Measurements from ENCODE around the gene ALDOA.
"Not testable (repeated sequence)": the region's sequence is repeated elsewhere in the genome, so short reads cannot be mapped to it uniquely, and the experiment has no call there.

ALDOA gene

DNA sequence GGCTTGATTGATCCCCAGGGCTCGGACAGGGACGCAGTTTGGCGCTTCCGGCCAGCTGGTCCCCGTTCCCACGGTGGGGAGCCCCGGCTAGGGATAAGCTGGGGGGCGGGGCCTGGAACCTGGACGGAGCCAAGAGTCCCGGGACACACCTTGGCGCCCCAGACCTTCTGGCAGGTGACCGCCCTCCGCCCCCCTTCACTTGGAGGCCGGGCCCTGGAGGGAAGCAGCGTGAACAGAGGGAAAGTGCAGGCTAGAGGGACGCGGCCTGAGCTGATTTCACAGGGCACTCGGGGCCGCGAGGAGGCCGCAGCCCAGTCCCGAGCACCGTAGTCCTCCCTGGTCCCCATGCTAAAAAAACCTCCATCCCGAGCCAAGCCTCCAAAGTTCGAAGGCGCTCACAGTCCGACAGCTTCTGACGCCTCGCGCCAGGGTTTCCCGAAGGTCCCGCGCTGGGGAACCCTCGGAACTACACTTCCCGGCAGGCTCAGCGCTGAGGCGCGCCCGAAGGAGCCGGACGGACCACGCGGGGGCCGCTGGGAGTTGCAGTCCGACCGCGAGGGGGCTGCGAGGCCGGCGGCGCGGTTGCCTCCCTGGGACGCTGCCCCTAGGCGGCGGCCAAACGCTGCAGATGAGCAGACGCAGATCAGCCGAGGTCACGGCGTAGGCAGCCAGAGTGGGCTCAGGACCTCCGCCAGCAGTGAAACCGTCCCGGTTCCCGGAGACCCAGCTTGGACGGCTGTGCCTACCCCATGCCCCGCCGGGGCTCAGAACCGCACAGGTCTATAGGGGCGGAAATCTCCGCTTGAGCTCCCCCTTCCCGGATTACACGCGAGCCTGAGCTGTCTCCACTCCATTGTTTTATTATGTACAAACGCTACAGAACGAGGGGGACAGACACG is 26.2 kb downstream of the ALDOA start, which contains the start of gene TBX6:
TSS of gene TBX6 (minus strand) at position 451 of the 899 bp plus-strand sequence. CDS start 731 bp downstream, outside the sequence.
- DNase-seq (ENCODE audit: low read depth), result peak; percentile 81

DNA sequence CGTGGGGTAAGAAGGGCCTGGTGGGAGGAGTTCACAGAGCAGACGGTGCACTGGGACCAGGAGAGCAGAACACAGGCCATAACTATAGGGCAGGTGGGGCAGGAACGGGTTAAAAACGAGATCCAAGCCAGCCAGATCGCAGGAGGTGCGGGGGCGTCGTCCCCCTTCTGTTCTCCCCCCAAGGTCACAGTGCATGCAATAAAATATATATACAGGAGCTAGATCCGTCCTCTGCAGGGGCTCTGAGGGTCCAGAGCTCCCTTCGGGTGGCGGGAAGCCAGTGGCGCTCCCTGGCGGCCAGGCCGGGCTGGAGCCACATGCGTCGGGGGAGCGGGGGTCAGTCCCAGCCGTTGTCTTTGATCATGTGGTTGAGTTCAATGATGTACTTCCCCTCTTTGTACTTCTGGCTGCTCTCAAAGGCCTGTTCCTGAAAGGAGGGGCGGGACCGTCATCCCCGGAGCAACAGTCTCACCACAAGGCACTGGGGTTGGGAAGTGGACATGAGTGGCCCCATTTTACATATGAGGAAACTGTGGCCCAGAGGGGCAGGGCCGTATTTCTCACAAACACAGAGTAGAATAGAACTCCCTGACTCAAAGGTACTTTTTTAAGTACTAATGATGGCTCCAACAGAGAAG is 26.9 kb downstream of the ALDOA start:
- no peak for DNase-seq (ENCODE audit: low read depth)

DNA sequence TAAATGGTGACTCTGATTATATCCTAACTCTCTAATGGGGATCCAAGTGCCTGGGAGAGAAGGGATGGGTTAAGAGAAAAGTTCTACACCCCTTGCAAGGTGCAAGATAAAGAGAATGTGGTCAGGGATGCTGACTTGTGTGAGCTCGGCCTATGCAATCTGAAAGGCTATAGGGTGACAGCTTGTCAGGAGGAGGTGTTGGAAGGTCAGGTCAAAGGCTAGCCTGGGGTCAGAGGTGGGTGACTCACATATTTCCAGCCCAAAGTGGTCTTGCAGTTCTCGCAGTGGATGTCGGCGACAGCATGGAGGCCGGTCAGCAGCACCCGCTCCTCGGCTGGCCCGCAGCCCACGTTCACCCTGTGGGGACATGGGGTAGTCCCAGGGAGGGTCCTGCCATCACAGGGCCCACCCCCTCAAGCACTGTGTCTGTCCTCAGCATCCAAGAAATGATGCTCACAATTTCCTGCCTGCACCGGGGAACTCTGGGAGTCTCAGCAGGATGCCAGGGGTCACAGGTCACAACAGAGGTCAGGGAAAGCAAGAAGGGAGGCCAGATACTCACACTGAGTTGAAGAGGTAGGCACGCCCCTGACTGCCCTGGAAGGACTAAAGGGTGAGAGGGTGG is 29.1 kb downstream of the ALDOA start:
- no peak for DNase-seq (ENCODE audit: low read depth)

DNA sequence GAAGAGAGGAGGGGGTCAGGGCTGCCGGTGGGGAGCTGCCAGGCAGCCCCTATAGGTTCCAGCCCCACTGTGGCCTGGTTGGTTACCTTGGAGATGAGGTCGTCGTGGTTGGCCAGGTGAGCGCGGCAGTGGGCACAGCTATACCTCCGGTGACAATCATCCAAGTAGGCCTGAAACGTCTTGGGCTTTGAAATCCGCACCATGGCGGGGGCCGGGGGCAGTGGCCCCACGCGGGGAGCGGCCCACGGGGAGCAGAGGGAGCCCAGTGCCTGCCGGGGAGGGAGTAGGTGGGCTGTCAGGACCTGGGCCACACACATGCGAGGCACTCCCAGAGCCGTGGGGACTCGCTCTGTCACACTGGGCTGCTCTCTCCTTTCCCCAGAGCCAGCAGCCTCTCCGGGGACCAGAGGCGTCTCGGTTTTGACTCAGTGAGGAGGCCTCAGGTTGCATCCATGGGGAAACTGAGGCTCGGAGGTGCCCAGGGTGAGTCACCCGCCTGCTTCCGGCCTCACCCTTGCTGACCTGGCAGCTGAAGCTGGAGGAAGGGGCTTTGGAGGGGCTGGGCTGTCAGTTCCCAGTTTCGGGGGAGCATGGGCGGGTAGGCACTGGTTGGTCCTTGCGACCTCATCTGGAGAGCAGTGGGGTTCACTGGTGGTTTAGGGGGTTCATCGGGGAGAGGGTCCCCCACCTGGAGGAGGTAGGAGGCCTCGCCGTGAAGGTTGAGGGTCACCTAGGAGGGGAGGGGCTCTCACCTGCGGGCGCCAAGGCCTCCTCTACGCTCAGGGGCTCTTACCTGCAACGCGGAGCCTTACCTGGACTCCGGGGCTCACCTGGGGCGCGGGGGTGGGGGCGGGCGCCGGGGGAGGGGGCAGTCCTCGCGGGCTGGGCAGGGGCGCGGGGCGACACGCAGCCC is 29.9 kb downstream of the ALDOA start:
- no peak for DNase-seq (ENCODE audit: low read depth)

DNA sequence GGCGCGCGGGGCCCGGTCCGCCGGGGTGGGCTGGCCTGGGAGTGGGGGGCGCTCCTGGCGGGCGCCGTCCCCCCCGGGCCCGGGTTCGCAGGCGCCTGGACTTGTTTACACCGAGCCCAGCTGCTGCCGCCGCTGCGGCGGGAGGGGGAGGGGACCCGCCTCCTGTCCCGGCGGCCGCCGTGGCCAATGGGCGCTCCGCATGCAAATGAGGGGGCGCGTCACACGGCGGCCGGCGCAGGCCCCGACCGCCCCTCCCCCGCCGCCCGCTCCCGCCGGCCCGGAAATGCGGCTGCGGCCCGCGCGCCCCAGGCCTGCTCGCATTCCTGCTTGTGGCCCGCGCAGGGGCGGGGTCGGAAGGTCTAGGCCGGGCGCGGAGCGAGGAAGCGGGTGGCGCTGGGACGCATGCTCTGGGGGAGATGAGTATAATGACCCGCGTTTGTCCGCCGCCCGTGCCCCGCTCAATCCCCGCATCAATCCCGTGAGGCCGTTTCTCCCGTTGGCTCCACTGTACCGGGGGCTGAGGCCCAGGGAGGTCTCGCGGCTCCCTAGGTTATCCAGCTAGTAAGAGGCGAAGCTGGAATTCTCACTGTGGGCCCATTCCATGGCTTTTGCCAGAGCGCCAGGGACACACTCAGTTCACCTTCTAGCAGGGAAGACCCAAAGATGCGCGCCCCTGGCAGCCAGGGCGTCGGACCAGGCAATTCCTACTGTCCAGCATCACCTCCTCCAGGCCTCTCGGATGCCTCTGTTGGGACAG is 30.7 kb downstream of the ALDOA start, which contains the start of gene YPEL3:
TSS of gene YPEL3 (minus strand) at position 109 of the 757 bp plus-strand sequence. CDS start 731 bp downstream, outside the sequence.
- peak; percentile 74 for DNase-seq (ENCODE audit: low read depth)

DNA sequence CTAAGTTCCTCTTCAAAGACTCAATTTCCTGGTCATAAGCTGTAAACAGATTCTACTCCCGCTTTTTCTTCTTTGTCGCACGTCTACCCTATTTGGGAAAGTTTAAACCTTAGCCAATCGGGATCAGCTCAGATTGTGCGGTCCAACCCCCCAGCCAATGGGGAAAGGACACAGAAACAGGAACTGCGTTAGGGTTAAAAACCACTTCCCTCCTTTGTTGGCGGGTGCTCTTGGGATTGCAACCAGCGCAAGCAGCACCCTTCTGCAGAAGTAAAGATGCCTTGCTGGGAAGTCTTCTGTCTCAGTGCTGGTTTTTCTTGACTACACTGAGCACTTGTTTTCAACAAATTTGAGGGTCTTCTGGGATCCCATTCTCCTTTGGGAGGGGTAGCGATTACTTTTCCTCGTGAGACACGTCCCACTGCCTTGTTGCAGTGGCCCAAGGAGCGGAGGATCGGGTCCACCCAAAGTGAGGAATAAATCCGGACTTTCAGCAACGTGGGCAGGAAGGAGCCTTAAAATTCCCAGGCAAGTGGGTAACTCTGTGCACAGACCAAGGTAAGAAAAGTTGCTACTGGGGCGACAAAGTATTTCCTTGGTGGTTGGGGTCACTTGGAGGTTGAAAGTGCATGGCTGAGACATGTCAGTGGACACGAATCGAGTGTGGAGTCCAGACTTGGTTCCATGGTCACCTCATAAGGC is 31.5 kb downstream of the ALDOA start:
- no peak for DNase-seq (ENCODE audit: low read depth)

DNA sequence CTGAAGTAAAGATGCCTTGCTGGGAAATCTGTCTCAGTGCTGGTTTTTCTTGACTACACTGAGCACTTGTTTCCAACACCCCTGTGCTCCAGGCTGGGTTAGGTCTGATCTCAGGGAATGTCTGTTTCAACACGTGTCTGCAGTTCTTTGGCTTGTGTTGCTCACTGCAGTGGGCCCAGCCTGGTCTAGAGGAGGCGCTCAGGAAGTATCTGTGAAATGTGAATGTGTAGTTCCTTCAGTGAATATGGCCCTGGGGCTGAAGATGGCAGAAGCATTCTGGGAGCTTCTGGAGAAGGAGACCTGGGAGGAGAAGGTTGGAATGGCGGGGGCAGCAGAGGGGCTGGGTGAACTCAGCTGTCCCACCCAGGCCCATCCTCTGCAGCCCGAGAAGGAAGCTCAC is 38.5 kb downstream of the ALDOA start:
- DNase-seq (ENCODE audit: low read depth), result no peak

DNA sequence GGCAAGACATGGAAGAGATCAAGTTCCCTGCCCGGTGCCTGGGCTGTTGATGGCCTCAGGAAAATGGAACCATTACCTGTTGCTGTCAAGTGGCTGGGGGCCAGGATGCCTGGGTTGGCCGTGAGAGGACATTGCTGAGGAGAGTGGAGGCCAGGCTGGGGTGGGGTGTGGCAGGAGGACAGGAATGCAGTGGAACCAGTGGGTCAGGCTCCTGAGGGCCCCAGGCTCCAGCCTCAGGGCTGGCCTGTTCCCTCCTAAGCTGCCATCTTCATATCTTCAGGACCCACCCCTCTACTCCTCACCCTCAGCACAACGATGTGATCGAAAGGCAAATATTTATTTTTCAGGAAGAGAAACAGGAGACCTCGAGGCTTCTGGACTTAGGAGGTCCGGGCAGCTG is 38.9 kb downstream of the ALDOA start:
- no peak for DNase-seq (ENCODE audit: low read depth)

DNA sequence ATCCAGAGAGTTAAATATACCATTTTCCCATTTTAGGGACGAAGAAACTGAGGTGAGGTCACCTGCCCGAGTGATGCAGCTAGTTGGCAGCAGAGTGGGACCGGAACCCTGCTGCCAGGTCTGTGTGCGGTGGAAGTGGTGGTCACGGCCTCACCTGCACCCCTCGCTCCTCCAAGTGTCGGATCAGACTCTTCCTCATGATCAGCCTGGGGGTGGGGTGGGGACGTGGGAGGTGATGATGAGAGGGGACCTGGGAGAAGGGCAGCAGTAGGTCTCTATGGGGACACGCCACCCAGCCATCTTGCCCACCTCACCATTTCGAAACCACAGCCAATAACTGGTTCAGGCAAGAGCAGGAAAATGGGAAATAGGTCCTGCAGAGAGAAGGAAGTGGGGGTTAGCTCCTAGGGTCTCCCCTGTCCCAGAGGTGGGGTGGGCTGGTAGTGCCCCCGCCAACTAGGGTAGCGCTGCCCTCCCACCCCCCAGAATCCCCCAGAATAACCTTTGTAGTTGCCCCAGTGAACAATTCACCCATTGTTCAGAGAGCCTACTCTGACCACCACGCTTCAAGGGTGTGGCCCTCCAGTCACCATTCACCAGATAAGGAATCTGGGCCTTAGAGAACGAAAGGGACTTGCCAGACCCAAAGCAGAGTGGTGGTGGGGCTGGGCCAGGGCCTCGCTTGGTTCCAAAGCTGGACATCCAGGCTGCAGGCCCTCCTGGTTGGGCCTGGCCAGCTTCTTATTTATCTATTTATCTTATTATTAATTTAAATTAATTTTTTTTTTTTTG is 42.7 kb downstream of the ALDOA start:
- no peak for DNase-seq (ENCODE audit: low read depth)

DNA sequence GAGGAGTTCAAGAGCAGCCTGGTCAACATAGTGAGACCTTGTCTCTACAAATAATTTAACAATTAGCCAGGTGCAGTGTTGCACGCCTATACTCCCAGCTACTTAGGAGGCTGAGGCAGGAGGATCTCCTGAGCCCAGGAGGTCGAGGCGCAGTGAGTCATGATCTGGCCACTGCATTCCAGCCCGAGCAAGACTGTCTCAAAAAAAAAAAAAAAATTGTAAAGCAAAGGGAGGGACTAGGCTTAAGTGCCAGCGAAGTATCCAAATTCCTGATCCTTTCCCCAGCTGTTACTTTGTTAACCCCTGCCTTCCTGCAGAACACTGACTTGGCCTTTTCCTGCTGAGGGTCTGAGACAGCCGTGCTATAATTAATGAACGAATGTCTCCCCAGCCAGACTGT is 45.1 kb downstream of the ALDOA start:
- DNase-seq (ENCODE audit: low read depth), result no peak

DNA sequence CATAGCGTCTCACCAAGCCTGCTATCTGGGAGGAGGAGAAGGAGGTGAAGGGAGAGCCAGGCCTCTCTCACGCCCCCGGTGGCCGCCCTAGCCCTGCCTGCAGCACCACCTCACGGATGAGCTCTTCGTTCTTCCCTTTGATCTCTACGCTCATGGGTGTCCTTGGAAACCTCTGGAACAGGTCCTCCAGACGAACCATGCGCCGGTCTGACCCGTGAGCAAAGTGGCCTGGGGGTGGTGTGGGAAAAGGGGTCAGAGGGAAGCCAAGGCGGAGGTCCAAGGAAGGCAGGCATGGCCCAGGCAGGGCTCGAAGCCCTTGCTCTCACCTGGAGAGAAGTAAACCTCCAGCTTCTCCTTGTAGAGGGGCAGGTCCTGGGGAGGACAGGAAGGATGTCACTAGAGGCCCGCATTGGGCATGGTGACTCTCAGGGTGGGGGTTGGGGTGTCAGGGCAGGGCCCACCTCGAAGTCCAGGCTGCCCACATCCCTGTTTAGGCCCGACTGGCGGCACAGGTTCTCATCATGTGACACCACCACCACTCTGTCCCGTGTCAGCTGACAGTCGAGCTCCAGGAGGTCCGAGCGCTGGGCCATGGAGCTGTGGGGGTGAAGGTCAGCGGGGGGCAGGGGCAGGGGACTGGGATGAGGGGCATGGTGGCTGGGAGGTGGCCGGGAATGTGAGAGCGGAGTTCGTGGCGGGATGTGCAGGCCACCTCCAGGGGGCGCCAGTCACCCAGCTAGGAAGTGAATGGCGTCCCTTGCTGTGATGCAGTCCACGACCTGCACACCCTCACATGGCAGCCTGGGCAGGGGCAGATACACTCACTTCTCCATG is 46.9 kb downstream of the ALDOA start:
- DNase-seq (ENCODE audit: low read depth), result no peak

DNA sequence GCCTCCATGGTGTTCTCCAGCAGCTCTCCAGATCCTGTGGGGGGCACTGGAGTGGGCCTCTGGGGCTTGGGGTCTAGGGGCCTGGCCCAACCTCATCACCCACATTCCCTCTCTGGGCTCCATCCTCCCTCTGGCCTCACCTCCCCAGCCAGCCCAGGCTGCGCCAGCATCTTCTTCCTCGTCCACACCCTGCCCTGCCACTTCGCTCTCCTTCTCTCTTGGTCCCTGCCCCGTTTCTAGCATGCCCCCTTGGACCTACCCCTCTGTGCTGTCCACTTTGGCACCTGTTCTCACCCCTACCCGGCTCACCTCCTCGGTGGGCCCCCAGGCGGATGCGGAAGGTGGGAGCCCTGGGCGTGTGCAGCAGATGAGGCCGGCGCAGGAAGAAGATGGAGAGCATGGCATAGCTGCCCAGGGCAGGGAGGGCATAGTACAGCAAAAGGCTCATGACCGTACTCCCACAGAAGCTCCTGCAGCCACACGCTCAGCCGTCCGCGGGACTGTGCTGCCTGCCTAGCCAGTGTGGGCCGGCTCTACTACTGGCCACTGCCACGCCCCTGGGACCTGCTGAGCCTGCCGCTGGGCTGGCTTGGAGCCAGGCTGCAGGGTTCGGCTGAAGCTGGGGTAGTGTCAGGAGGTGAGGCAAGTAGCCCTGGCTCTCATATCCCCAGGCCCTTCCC is 47.6 kb downstream of the ALDOA start, which contains the start of gene GDPD3:
TSS of gene GDPD3 (minus strand) at position 507 of the 680 bp plus-strand sequence. CDS start at position 448, 59 bp downstream.
- no peak for DNase-seq (ENCODE audit: low read depth)

DNA sequence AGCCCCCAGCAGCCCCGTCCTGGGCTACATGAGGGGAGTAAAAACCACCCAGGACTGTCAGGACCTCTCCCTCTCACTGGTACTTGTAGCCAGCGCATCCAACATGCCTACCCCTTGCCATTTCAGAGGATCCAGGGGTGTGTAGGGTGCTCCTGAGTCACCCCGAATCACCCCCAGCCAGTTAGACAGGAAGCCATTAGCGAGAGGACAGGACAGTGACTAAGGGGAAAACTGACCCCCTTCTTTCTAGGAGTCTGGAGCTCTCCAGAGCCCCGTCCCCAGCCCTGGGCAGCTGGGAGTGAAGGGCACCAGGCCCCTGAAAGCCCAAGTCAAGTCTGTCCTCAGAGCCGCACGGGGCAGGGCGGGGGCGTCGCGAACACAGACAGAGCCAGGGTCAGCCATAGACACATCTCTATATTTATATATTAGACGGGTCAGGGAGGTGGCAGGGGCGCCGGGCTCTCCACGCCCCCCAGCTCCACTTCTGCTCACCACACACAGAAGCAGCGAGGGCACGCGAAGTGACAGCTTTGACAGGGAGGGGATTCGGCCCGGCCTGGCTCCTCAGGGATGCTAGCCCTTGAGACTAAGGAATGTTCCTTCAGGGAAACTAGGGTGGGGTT is 48.3 kb downstream of the ALDOA start:
- DNase-seq (ENCODE audit: low read depth), result no peak

DNA sequence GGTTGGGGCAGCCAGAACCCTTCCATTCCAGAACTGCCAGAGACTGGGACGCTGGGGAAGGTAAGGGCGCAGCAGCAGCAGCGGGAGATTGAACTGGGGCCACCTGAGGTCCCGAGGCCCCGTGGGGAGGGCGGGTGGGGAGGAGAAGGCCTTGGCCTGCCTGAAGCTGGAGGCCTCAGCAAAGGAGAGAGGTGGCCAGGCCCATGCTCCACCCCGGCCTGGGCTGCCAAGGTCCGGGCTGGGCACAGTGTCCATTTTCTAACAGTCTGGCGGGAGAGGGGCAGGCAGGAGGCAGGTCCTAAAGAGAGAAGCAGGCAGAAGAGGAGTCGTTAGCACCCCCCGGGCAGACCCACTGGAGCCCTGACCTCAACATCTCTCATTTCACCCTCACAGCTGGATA is 48.9 kb downstream of the ALDOA start:
- DNase-seq (ENCODE audit: low read depth), result no peak

DNA sequence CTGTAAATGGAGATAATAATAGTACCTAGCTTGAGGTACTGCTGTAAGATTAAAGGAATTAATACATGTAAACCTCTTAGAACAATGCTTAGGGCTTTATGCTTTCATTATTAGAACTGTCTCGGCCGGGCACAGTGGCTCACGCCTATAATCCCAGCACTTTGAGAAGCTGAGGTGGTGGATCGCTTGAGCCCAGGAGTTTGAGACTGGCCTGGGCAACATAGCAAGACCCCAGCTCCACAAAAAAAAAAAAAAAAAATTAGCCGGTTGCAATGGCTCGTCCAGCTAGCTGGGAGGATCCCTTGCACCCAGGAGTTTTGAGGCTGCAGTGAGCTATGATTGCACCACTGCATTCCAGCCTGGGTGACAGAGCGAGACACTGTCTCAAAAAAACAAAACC is 49.3 kb downstream of the ALDOA start:
- not testable (repeated sequence) for DNase-seq (ENCODE audit: low read depth)

DNA sequence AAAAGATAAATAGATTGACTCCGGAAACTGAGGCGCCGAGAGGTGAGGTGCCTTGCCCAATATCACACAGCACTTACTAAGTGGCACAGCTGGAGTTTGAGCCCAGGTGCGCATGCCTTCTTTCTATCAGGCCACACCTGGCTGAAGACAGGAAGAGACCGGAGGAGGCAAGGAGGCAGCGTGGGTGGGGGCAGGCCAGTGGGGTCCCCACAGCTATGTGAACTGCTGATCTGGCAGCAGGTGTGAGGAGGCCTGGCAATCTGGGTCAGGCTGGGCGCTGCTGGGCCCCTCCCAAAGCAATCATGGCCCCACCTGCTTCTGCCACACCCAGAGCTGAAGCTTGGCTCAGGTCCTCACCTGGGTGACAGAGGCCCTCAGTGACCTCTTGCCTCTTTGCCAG is 49.7 kb downstream of the ALDOA start:
- DNase-seq (ENCODE audit: low read depth), result no peak

Measured in stromal cell of bone marrow (primary cell).